NCI-H1417 (cell line): ENCODE data around the gene DCUN1D2.

Experiments
- DNase-seq, 3 experiments: peaks; one replicate each; lab custom pipeline; 2025; lab: John Stamatoyannopoulos, UW

Gene DCUN1D2

GRCh38 chr13:113519556-113519955 lies 29.0 kb upstream of the DCUN1D2 start:
- no peak for DNase-seq

- DNase-seq = no peak
These were observed 27.7 kb upstream of the DCUN1D2 start for GRCh38 chr13:113518076-113518803.

DNA sequence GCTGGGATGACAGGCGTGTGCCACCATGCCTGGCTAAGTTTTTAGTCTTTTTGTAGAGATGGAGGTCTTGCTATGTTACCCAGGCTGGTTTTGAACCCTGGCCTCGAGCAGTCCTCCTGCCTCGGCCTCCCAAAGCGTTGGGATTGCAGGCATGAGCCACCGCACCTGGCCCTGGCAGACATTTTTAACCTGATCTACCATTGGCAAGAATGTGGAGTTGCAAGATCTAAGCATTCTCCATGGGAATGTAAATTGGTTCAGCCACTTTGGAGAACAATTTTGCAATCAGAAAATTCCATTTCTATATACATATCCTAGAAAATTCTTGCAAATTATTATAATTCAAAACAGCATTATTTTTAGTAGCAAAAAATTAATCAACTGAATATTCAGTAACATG lies 24.3 kb upstream of the DCUN1D2 start:
- DNase-seq = no peak

DNA sequence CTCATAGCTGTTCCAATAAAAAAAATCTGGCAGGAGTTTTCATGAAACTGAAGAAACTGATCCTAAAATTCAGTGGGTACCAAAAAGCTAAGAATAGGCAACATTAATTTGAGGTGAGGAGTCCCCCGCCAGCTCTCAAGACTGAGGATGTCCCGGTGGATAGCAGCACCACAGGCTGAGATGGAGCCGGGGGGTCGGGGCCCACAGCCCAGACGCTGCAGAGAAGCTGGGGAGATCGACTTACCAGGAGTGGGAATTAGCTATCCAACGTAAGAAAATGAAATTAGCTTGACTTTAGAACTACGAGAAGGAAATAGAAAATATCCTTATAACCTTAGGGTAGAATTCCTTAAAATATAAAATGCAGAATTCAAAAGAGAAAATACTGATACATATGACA lies 23.2 kb upstream of the DCUN1D2 start:
- no peak for DNase-seq

DNA sequence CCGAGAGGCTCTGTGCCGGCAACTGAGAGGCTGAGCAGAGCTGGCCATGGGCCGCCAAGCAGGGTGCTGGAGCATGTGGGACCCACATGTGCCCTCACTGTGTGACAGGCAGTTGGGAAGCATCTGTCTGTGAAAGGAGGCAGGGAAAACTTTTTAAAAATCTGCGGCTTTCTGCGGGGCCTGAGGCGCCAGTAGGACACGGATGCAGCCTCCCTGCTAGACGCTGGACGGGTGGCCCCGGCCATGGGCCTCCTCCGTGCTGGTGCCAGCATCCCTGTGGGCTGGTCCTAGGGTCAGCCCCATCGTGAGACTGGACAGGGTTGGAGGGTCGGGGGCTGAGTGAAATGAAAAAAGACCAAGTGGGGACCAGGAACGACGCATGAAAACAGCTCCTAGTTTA lies 20.9 kb upstream of the DCUN1D2 start:
- no peak for DNase-seq

- DNase-seq = no peak
These were observed 20.4 kb upstream of the DCUN1D2 start for GRCh38 chr13:113510871-113511270.

GRCh38 chr13:113509989-113510388 lies 19.5 kb upstream of the DCUN1D2 start:
- no peak for DNase-seq

GRCh38 chr13:113508521-113509254 lies 18.2 kb upstream of the DCUN1D2 start:
- DNase-seq = no peak

DNA sequence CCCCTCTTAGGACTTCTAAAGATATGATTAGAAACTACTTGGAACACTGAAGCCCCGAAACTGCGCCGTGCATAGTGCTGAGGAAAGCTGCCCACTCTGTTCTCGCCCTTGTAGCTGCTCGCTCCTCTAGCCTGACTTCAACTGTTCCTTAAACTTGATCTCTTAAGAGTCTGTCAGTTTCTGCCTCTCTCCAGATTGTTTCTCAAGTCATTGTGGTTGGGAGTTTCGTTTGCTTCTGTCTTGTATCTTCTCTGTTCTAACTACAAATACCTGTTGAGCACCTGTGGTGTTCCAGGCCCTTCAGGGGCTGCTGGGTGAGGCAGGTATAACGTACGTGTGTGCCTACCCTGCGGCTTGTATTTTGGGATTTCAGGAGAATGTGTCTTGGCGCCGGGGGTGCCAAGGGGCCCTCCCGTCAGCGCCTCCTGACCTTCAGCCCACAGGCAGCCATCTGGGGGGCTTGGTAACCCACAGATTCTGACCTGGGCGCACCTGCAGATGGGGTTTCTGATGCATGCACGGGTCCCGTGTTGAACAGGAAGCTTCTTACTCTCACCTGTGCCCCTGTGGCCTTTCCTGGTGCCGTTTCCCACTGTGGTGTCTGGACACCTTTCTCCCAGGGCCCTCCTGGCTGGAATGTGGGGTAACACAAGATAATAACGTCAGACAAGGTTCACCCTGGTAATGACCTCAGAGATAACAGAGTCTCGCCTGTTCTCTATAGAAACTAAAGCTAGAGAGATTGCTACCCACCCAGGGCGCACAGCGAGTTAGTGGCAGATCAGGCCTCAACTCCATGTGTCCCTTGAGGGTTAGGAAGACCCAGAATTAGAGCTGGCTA lies 17.2 kb upstream of the DCUN1D2 start:
- no peak for DNase-seq

DNA sequence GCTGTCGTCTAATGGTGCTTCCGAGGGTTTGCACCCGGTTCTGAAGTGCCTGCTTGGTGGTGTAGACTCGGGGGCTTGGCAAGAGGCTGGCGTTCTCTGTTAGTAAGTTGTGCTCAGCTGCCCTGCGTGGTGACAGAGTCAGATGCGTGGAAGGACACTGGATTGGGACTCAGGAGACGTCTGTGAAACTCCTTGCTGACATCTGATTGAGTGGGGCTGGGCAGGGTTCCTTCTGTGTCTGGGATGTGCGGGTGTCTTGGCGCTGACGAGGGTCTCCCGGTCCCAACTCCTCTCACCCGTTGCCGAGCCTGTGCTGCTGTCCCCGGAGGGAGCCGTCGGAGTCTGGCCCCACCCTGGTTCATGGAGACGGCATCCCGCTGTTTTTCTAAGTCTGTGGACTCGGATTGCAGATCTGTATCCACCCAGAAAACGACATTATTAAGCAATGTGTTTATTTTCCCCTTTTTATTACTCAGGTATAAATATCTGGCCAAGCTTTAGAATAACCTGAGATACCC lies 16.4 kb upstream of the DCUN1D2 start:
- no peak for DNase-seq

- DNase-seq = no peak
These were observed 15.6 kb upstream of the DCUN1D2 start for GRCh38 chr13:113506025-113506685.

- DNase-seq = no peak
These were observed 12.2 kb upstream of the DCUN1D2 start for GRCh38 chr13:113502686-113503085.

DNA sequence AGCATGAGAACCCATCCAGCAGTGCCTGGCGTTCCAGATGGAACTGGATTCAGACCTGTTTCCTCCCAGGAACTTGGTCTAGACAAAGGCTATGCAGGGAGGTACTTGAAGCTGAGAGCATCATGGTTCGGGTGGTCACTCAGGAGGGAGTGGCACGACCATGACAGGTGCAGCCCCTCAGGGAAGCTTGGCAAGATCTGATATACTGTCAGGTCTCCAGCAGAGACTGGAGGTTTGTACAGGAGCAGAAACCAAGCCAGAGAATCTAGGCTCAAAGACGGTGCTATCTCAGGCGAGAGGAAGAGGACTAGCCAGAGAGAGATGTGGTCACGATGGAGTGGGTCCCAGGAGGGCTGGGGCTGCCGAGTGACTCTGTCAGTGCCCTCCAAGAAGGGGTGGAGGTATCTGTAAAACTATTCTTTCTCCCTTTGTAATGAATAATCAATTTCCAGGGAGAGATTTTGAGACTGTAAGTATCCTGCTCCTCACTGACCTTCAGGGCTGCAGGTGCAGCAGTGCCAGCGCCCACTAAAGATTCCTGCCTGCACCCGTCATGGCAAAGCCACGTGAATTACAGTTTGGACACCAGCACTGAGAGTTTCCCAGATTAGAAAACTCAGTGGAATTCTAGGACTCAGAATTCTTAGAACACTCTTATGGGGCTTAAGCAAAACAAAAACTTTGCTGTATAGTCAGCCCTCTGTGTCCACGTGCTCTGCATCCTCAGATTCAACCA lies 10.2 kb upstream of the DCUN1D2 start:
- DNase-seq = no peak

DNA sequence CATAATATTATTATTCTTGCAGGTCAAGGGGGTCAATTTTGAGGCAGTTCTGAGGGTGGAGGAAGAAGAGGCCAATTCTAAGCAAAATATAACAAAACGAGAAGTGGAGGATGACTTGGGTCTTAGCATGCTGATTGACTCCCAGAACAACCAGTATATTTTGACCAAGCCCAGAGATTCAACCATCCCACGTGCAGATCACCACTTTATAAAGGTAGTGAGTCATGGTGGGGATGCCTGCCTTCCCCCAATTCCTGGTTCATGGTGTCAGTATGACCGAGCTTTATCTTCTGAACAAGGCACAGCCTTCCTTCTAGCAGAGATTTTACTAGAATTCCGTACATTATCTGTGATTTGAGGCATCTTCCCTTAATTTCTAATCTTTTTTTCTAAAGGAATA lies 9.4 kb upstream of the DCUN1D2 start:
- DNase-seq = no peak

DNA sequence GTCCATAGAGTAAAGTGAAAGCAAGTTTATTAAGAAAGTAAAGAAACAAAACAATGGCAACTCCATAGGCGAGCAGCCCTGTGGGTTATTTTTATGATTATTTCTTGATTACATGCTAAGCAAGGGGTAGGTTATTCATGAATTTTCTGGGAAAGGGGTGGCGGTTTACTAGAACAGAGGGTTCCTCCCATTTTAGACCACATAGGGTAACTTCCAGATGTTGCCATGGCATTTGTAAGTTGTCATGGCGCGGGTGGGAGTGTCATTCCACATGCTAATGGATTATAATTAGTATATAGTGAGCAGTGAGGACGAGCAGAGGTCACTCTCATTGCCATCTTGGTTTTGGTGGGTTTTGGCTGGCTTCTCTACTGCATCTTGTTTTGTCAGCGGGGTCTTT lies 8.4 kb upstream of the DCUN1D2 start:
- no peak for DNase-seq

- DNase-seq = no peak
These were observed 6.7 kb upstream of the DCUN1D2 start for GRCh38 chr13:113497217-113497616.

DNA sequence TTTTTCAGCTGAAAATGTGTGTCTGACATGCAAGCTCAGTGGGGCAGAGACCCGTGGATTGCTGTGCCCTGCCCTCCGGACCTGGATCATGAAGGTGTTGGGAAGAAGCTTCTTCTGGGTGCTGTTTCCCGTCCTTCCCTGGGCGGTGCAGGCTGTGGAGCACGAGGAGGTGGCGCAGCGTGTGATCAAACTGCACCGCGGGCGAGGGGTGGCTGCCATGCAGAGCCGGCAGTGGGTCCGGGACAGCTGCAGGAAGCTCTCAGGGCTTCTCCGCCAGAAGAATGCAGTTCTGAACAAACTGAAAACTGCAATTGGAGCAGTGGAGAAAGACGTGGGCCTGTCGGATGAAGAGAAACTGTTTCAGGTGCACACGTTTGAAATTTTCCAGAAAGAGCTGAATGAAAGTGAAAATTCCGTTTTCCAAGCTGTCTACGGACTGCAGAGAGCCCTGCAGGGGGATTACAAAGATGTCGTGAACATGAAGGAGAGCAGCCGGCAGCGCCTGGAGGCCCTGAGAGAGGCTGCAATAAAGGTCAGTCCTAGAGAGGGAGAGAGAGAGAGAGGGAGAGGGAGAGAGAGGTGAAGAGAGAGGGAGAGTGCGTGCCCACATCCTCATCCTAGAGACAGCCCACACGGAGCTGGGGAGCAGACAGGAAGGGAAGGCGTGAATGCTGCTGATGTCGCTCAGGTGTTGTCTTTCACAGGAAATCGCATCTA lies 5.1 kb upstream of the DCUN1D2 start:
- DNase-seq = no peak

DNA sequence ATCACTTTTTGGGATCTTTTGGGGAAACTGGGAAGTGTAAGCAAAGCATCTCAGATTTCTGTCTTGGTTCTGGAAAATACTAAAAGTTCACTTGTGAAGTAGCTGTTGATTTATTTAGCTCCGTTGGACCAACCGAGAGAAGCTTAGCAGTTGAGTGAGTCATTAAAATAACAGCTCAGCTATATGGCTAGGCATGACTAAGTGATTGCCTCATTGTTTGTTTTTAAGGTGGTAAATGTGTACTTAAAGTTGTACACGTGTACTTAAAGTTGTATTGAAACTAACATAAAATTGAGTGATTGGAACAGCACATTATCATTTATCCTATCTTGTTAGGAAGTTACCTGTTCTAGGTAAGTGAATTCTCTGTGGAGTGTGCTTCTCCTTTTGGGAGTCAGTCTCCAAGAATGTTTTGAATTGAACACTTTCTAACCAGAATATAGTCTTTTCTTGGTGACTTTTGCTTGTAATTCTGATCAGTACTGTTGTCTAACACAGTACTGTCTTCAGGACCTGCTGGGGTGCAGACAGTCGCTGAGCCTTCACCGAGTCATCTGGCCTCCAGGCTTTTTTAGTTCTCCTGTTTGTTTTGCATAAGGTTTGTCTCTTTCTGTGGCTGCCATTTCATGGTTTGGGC lies 2.9 kb upstream of the DCUN1D2 start:
- DNase-seq = peak in 2 of 3 experiments; percentile 14 to 57

- DNase-seq = no peak
These were observed 1.5 kb upstream of the DCUN1D2 start for GRCh38 chr13:113491982-113492381.

DNA sequence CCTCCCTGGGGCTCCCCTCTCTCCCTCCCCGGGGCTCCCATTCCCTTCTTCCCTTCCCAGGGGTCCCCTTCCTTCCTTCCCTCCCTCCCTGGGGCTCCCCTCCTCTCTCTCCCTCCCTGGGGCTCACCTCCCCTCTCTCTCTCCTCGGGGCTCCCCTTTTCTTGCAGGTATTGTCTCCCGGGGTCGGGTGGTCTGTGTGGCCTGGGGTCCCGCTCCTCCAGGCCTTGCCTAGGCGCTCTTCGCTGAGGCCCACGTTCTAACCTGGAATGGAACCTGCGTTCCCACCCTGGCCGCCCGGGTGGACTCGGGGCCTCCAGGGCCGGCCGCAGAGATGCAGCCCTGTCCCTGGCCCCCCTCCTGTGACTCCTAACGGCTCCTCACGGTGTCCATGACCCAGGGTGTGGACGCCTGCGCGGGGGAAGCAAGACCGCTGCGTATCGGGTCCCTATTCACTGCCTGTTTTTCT lies 940 bp upstream of the DCUN1D2 start:
- DNase-seq = peak in 2 of 3 experiments; percentile 75 to 83
